PFSK-1 (cell line): Measurements from ENCODE around the gene IL20RA.

Source experiments
- FOXP2 ChIP-seq: optimal IDR thresholded peaks from 2 replicates; pipeline ENCODE3; 2011; ENCODE audit warnings: borderline replicate concordance, control low read depth, inconsistent platforms; ENCODE audit not compliant: insufficient read depth; ENCODE audit errors: extremely low read length, extremely low read depth
- POLR2AphosphoS5 ChIP-seq: IDR thresholded peaks from 2 replicates; pipeline ENCODE4 v1.6.1; 2012; ENCODE audit warnings: low read depth, mild to moderate bottlenecking, control low read depth, low read length, moderate library complexity
- REST ChIP-seq, 2 experiments: IDR thresholded peaks; 2 replicates each; pipeline versions ENCODE4 v1.6.1 to v1.8.0; 2011 to 2012; ENCODE audit warnings: low read depth in 2 of 2, low read length in 2 of 2, control low read depth in 1 of 2, inconsistent platforms in 1 of 2, mild to moderate bottlenecking in 1 of 2, moderate library complexity in 1 of 2; ENCODE audit not compliant: insufficient read depth in 1 of 2
- SIN3A ChIP-seq: IDR thresholded peaks from 2 replicates; pipeline ENCODE4 v1.6.1; 2012; ENCODE audit warnings: mild to moderate bottlenecking, low read length, moderate library complexity, borderline replicate concordance; ENCODE audit not compliant: insufficient read depth
- TAF1 ChIP-seq: IDR thresholded peaks from 2 replicates; pipeline ENCODE4 v1.6.1; 2012; ENCODE audit warnings: low read length, control low read depth, borderline replicate concordance; ENCODE audit not compliant: insufficient read depth

IL20RA gene

DNA sequence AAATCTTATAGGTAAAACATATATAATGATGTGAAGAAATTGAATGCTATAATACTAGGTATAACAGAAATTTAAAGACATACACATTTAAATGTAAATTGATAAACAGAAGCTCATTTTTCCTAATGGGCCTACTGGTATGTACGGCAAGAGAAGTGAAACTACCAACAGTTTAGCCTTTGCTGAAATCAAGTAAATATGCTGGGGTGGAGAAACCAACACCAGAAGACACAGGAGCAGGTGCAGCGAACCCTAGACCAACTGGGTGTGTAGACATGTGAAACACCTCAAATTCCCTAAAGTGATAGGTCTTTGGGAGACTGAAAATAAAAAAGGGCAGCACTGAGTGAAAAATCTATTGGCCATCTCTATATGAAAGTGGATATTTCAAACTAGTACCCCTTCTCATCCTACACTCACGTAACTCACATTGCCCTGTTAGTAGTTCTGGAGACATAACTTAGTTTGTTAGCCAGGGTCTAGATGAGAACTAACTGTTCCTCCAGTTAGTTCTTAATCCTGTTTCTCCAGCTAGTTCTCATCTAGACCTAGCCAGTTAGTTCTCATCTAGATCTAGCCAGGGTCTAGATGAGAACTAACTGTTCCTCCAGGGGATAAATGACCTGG is 69.6 kb downstream of the IL20RA start:
- TF ChIP-seq FOXP2 (no peak), POLR2AphosphoS5 (no peak), TAF1 (no peak), SIN3A (no peak), REST (IDR thresholded peaks at IDR 0.05; ENCODE audit: insufficient read depth in 1 of 2, low read depth in 2 of 2, low read length in 2 of 2) (no peak)

- TF ChIP-seq FOXP2 (no peak), TAF1 (no peak), POLR2AphosphoS5 (no peak), SIN3A (no peak), REST (IDR thresholded peaks at IDR 0.05; ENCODE audit: insufficient read depth in 1 of 2, low read depth in 2 of 2, low read length in 2 of 2) (no peak)
Measured at GRCh38 chr6:136971609-136972008, 73.2 kb downstream of the IL20RA start.

DNA sequence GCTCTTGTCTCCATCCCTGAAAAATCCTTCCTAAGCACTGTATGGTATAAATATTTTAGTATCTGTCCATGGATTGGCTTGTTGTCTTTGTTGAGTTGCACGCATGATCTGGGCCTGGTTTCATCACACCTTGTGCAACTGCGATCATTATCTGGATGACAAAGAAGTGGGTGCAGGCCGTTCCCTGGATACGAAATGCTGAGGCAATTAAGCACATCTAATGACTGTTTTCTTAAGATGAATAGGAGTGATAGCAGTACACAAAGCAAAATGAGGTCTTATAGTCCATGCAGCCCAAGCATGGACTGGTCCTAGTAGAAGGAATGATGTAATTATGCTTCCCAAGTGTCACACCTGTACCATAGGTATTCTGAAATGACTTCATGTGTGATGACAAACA is 74.8 kb downstream of the IL20RA start:
- TF ChIP-seq FOXP2 (no peak), POLR2AphosphoS5 (no peak), REST (IDR thresholded peaks at IDR 0.05; ENCODE audit: insufficient read depth in 1 of 2, low read depth in 2 of 2, low read length in 2 of 2) (no peak), TAF1 (no peak), SIN3A (no peak)

DNA sequence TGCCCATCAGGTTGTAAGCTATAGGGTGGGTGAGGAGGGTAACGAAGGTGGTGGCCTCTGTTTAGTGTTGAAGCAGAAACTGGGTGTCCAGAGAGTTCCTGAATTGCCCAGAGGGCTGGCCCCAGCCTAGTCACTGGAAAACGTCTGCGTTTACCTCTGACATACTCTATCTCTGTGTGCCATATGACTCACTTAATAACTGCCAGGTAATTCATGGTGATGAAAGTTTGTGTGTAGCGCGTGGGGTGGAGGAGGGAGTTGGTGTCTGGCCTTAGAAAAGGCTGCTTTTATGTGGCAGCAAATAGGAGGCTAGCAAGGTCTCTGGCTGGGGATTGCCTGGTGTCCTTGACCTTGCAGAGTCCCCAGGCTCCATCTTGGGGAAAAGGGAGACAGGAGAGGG is 75.3 kb downstream of the IL20RA start:
- TF ChIP-seq FOXP2 (no peak), POLR2AphosphoS5 (no peak), TAF1 (no peak), SIN3A (no peak), REST (IDR thresholded peaks at IDR 0.05; ENCODE audit: insufficient read depth in 1 of 2, low read depth in 2 of 2, low read length in 2 of 2) (no peak)

- no peak for TF ChIP-seq SIN3A
- TF ChIP-seq POLR2AphosphoS5 = no peak
- TF ChIP-seq TAF1 = no peak
- TF ChIP-seq FOXP2 = no peak
- no peak for TF ChIP-seq REST (IDR thresholded peaks at IDR 0.05; ENCODE audit: insufficient read depth in 1 of 2, low read depth in 2 of 2, low read length in 2 of 2)
Measured at GRCh38 chr6:136968837-136969236, 75.9 kb downstream of the IL20RA start.
